ENCODE data around the gene WBP2. TPM values are rescaled to one million over a fixed set of nuclear protein-coding genes. Genes with fewer than 3 reads are reported as not detected.

Gene WBP2
- total RNA-seq (2022; extraction: Qiagen RNA extraction), result 79.2 to 91.0 TPM (median 85.9 TPM) in 5 replicates

GRCh38 chr17:75855310-75856061 lies at the start of gene WBP2:
TSS of gene WBP2 (minus strand) at chr17:75855335. CDS start at chr17:75855297, 38 bp downstream.

GRCh38 chr17:75896415-75897159 lies 41.5 kb upstream of the WBP2 start, which contains the start of gene TRIM65:
TSS of gene TRIM65 (minus strand) at chr17:75896951. CDS start at chr17:75896937, 14 bp downstream.

GRCh38 chr17:75878174-75878998 lies 23.3 kb upstream of the WBP2 start, which contains the start of gene TRIM47:
TSS of gene TRIM47 (minus strand) at chr17:75878581. CDS start at chr17:75878548, 33 bp downstream.

GRCh38 chr17:75843577-75844529 lies 11.3 kb downstream of the WBP2 start, which contains the start of gene UNC13D:
TSS of gene UNC13D (minus strand) at chr17:75844404. CDS start at chr17:75844337, 67 bp downstream.

Other genes starting within 250 kb of the WBP2 start
- gene SMIM5, start 221.9 kb downstream of the WBP2 start, total RNA-seq (2022; extraction: Qiagen RNA extraction), result 0.61 to 1.3 TPM (median 0.83 TPM) in 5 replicates
- 18.8 to 28.9 TPM (median 27.4 TPM) in 5 replicates for gene RECQL5, start 188.2 kb downstream of the WBP2 start, total RNA-seq (2022; extraction: Qiagen RNA extraction)
- gene SAP30BP, start 188.0 kb downstream of the WBP2 start, total RNA-seq (2022; extraction: Qiagen RNA extraction), result 113 to 142 TPM (median 123 TPM) in 5 replicates
- 92.0 to 109 TPM (median 95.3 TPM) in 5 replicates for gene ITGB4, start 133.9 kb downstream of the WBP2 start, total RNA-seq (2022; extraction: Qiagen RNA extraction)
- 51.5 to 83.8 TPM (median 80.0 TPM) in 5 replicates for gene GALK1, start 90.1 kb downstream of the WBP2 start, total RNA-seq (2022; extraction: Qiagen RNA extraction)
- gene UNK, start 70.5 kb downstream of the WBP2 start, total RNA-seq (2022; extraction: Qiagen RNA extraction), result 26.6 to 31.6 TPM (median 30.8 TPM) in 5 replicates
- 2.8 to 6.6 TPM (median 6.2 TPM) in 5 replicates for gene UNC13D, start 10.9 kb downstream of the WBP2 start, total RNA-seq (2022; extraction: Qiagen RNA extraction)
- gene TRIM47, start 23.2 kb upstream of the WBP2 start, total RNA-seq (2022; extraction: Qiagen RNA extraction), result 137 to 190 TPM (median 173 TPM) in 5 replicates
- 27.9 to 41.7 TPM (median 38.6 TPM) in 5 replicates for gene TRIM65, start 41.6 kb upstream of the WBP2 start, total RNA-seq (2022; extraction: Qiagen RNA extraction)
- 82.5 to 130 TPM (median 123 TPM) in 5 replicates for gene MRPL38, start 49.5 kb upstream of the WBP2 start, total RNA-seq (2022; extraction: Qiagen RNA extraction)
- gene FBF1, start 85.7 kb upstream of the WBP2 start, total RNA-seq (2022; extraction: Qiagen RNA extraction), result 5.1 to 9.4 TPM (median 8.9 TPM) in 5 replicates
- 13.5 to 18.4 TPM (median 16.6 TPM) in 5 replicates for gene ACOX1, start 123.8 kb upstream of the WBP2 start, total RNA-seq (2022; extraction: Qiagen RNA extraction)
- gene TEN1, start 123.9 kb upstream of the WBP2 start, total RNA-seq (2022; extraction: Qiagen RNA extraction), result 20.6 to 26.5 TPM (median 25.5 TPM) in 5 replicates
- gene CDK3, start 145.5 kb upstream of the WBP2 start, total RNA-seq (2022; extraction: Qiagen RNA extraction), result 4.2 to 6.2 TPM (median 4.7 TPM) in 5 replicates
- gene EVPL, start 172.0 kb upstream of the WBP2 start, total RNA-seq (2022; extraction: Qiagen RNA extraction), result 15.7 to 21.0 TPM (median 16.7 TPM) in 5 replicates
- gene SRP68, start 217.2 kb upstream of the WBP2 start, total RNA-seq (2022; extraction: Qiagen RNA extraction), result 76.1 to 80.1 TPM (median 78.6 TPM) in 5 replicates
- gene GALR2, start 219.4 kb upstream of the WBP2 start, total RNA-seq (2022; extraction: Qiagen RNA extraction), result 0.54 to 2.1 TPM (median 1.8 TPM) in 5 replicates
- 0.10 to 0.36 TPM (median 0.22 TPM) in 5 replicates for gene ZACN, start 223.8 kb upstream of the WBP2 start, total RNA-seq (2022; extraction: Qiagen RNA extraction)
- 53.7 to 67.5 TPM (median 64.7 TPM) in 5 replicates for gene EXOC7, start 248.5 kb upstream of the WBP2 start, total RNA-seq (2022; extraction: Qiagen RNA extraction)